CD4-positive, alpha-beta T cell treated with Interleukin-6 for 4 hours (primary cell): ENCODE measurements around the gene PAGE2B.
"Not testable (repeated sequence)": the region's sequence is repeated elsewhere in the genome, so short reads cannot be mapped to it uniquely, and the experiment has no call there.

Experiments used
- DNase-seq: peaks from one replicate; pipeline ENCODE4 v3.0.0-alpha.2; 2020; ENCODE audit warnings: mixed read lengths

Gene PAGE2B, protein sequence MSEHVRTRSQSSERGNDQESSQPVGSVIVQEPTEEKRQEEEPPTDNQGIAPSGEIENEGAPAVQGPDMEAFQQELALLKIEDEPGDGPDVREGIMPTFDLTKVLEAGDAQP

DNA sequence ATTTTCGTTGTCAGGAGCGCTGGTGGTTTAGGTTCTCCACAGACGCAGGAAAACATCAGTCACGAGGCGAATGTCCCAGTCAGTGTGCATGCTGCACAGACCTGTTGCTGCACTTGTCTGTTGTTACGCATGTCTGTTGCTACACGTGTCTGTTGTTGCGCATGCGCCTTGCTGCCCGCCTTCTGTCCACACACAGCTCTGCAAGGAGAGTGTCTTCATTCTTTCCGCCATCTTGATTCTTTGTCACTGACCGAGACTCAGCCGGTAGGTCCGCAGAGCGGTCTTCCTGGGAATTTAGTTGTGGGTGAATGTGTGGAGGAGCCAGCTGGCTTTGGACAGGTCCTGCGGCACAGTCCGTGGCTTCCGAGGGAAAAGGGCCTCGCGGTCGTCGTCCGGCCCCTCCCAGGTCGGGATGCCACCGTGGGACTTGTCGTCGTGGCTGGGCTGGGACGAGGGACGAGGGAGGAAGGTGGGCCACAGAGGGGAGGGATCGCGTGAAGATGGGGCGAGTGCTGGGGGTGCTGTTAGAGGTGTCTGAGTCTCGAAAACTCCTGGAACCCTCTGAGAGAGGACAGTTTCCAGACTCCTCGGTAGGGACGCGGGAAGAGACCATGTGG lies at the start of gene PAGE2B:
PAGE2B (plus strand) TSS at position 180 of the 617 bp plus-strand sequence. CDS start 1,012 bp downstream, outside the sequence.
- no peak for DNase-seq

DNA sequence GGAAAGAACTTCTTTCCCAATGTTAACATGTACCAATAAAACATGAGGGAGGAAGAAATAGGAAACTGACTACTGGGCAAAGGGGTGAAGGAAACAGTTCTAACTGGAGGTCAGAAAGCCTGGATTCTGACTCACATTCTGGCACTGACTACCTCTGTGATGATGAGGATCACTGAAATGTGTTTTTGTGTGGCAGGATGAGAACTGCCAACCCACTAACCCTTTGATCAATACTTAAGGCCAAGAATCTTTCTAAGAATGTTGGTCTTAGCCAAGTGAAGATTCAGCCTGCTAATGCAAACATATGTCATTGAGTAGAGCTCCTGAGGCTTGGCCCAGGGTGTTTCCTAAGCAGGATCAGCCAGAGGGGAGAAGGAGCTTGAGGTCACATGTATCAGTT lies 48.7 kb upstream of the PAGE2B start:
- DNase-seq, result no peak

DNA sequence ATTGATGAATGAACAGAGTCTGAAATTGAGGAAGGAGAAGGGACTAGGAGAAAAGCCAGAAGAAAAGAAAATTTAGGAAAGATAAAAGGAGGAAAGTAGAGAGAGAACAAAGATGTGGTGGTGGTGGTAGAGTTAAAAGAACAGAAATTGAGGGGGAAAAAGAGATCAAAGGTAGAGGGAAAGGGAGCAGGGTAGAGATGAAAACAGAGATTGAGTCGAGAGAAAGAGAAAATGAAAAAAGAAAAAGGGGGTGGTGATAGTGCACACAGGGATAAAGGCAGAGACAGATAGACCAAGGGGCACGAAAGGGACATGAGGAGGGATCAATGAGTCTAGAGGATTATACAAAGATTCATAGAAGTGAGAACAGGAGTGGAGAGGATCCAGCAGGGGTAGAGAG lies 48.0 kb upstream of the PAGE2B start:
- no peak for DNase-seq

DNA sequence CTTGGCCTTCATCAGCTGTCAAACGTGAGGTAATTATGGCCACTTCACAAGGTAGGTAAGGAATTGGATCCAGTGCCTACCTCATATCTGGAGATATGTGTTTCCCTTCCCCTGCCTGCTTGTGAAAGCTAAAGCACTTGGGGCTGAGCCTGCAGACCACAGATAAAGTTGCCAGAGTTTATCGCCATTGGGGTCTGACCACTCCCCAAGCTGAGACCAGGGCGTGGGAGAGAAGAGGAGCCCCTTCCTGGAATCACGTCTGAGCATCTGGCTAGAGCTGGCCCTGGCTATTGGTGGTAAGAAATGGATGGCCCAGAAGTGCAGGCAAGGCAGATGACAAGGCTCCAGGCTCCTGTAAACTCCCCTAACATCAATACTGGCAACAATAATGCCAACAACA lies 46.8 kb upstream of the PAGE2B start:
- no peak for DNase-seq

DNA sequence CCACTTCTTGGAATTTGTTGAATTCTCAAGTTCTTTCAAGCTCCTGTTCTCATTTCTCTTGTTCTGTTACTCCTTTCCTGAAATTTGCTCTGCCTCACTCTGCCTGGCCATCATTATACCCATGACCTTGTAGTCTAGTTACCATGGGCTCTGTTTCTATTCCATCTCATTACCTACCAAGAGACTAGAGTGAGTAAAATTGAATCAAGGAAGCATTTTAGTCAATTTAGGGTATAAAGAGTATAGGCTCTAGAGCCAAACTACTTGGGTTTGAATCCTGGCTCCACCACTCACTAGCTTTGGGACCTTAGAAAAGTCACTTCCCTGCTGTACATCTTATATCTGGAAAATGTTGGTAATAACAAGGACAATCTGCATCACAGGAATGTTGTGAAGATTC lies 46.2 kb upstream of the PAGE2B start:
- DNase-seq, result no peak

DNA sequence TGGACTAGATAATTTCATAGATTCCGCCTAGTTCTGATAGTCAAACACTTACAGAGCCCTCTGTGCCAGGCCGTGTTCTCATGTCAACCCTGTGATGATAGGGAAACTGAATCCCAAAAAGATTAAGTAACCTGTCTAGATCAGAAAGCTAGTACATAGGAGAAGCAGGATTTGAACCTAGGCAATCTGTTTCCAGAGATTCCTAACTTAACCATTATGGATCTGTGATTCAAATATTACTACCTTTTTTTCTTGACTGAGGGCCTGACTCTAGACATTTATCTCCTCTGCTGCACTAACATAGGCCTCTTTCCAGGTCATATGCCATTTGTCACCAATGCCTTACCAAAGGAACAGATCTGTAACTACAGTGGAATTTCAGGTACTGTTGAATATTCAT lies 45.5 kb upstream of the PAGE2B start:
- DNase-seq, result no peak

DNA sequence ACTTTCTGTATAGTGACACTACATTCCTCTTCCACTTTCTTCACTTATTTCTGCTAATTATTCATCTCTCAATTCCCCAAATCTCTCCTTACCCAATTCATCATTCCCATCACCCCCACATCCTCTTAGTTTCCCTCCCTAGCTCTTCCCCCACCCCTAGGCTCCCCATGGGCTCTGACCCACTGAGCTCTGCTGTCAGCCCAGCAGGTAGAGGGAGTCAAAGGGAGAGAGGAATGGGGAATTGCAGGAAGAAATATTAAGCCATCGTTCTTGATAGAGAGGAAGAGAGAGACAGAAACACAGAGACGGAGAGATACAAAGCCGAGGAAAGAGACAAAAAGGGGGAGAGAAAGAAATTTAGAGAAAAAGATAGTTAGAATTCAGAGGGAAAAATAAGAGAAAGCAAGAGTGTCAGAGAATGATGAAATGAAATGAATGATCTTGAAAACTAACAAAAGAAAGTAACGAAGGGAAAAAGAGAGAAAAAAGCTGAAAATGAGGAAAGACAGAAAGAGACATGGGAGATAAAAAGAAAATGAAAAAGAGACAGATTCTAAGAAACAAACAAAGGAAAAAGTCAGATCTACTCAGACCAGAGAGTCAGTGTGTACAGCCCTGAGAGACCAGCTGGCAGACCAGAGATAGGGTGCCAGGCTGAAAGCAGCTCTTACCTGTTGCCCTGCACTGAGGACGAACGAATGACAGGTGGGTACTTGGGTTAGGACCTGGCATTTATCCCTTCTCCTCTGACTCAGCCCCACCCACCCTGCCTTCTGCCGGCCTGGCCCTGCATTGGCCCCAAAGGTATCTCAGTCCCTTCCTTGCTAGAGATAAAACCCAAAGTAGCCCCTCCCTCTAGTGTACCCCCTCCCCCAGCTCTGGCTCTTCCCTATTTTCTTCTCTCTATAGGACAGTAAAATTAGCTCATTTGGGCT lies 44.3 kb upstream of the PAGE2B start, which contains the start of gene ALAS2:
ALAS2 (minus strand) TSS at position 707 of the 935 bp plus-strand sequence. CDS start 4,977 bp downstream, outside the sequence.
- DNase-seq, result no peak

DNA sequence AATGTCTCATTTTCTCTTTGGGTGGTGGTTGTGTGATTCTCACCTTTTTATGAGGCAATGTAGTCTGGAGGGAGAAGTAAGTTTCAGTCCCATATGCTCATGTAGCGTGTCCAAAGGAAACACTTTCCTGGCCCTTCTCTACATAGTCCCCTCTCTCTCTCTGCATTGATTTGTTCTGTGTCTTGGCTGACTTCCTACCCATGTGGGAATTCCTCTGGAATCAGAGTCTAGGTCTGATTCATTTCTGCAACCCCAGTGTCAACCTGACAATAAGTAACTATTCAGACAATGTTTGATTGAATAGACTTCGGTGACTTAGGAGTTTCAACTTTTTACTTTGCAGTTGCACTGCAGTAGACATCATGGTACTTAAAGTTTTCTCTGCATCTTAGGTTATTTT lies 41.4 kb upstream of the PAGE2B start:
- no peak for DNase-seq

DNA sequence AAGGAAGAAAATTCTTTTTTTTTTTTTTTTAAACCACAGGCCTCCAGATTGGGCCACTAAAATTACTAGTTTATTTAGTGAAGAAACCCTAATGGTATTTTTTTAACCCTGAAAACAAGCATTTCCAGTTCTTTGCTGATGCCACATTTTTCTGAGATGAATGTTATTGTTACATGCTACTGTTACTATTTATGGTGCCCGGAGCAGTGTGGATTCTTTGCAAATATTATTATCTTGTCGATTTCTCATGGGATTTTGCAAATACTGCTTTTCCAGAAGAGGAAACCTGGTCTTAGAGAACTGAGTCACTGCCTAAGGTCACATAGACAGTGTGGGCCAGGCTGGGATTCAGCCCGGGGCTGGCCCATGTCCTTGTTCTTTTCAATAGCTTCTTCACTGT lies 35.4 kb upstream of the PAGE2B start:
- DNase-seq, result no peak

DNA sequence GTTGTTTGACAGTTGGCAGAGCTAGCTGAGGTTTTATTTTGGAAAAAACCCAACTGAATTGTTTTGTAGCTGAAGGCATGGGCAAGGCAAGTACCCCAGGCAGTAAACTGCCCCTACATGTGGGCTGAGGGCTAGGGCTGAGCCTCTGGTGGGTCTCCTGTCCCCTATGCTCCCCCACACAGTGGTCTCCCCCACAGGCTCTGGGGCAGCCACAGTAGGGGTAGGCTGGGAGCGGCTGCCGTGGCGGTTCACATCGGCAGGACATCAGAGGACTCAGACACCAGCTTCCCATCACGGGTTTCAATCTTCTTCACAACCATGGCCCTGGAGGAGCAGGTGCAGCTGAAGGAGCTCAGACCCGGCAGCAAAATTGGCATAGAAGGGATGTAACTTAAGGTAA lies 33.3 kb upstream of the PAGE2B start:
- no peak for DNase-seq

DNA sequence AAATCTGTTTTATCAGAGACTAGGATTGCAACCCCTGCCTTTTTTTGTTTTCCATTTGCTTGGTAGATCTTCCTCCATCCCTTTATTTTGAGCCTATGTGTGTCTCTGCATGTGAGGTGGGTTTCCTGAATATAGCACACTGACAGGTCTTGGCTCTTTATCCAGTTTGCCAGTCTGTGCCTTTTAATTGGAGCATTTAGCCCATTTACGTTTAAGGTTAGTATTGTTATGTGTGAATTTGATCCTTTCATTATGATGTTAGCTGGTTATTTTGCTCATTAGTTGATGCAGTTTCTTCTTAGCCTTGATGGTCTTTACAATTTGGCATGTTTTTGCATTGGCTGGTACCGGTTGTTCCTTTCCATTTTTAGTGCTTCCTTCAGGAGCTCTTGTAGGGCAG lies 24.2 kb upstream of the PAGE2B start:
- DNase-seq, result not testable (repeated sequence)

DNA sequence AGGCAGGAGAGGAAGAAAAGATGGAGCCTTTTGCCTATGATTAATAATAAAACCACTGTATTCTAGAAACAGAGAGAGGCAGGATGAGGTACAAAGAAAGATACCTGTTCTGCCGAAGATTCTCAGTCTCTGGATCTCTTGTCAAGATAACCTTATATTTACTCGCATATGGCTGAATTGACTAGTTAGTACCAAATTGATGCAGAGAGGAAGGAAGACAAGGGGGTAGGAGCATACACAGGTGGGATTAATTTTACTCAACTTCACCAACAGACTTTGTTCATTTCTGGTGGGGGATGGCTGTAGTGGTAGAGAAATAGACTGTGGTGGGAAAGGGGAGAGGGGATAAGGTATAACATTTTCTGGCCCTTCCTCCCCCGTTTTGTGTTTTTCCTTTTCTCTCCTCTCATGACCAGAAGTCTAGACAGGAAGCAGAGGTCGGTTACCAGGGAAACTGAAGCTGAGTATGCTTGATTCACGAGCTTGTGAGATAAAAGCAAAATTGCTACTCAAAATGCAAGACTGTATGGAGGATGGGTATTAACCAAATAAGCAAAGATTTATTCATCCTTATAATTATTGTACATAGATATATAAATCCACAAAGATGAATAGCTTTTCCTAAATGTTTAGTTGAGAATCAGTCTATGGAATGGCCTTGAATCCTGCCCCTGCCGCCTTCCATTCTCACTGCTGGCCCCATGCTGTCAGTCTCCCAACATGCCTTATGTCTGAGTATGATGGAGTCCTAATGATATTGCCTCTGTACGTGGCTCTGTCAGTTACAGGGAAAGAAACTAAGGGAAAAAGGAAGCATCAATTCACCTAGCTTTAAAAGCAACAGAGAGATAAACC lies 17.8 kb upstream of the PAGE2B start:
- DNase-seq, result peak; percentile 56

DNA sequence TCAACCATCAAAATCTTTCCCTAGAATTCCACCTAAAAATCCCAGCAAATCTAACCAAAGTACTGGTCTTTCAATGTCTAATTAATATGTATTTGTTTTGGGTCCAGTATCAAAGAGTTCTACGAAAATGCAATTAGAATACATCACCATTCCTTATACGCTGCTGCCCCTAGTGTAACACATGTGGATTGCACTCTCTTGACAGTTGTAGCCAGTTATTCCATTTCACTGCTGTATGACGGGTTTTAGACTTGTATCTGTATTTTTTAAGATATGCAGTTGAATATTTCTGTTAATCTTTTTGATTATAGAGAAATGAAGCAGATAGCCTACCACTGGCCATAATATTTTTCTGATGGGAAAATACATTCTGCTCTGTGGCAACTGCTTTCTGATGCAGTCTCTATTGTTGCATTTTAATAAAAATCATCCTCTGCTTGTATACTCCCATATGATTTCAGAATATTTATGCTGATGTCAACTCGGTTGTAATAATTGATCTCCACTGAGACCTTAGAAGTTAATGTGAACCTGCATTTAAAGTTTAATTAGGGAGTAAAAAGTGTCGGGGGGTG lies 17.1 kb upstream of the PAGE2B start:
- DNase-seq, result peak; percentile 57

DNA sequence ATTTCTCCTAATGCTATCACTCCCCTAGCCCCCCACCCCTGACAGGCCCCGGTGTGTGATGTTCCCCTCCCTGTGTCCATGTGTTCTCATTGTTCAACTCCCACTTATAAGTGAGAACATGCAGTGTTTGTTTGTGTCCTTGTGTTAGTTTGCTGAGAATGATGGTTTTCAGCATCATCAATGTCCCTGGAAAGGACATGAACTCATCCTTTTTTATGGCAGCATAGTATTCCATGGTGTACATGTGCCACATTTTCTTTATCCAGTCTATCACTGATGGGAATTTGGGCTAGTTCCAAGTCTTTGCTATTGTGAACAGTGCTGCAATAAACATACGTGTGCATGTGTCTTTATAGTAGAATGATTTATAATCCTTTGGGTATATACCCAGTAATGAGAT lies 7.7 kb upstream of the PAGE2B start:
- not testable (repeated sequence) for DNase-seq

DNA sequence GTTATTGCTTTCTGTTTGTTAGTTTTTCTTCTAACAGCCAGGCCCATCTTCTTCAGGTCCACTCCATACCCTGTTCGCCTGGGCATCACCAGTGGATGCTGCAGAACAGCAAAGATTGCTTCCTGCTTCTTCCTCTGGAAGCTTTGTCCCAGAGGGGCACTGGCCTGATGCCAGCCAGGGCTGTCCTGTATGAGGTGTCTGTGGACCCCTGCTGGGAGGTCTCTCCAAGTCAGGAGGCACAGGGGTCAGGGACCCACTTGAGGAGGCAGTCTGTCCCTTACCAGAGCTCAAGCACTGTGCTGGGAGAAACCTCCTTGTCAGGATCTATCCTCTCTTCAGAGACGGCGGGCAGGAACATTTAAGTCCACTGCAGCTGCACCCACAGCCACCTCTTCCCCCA lies 2.5 kb upstream of the PAGE2B start:
- no peak for DNase-seq

DNA sequence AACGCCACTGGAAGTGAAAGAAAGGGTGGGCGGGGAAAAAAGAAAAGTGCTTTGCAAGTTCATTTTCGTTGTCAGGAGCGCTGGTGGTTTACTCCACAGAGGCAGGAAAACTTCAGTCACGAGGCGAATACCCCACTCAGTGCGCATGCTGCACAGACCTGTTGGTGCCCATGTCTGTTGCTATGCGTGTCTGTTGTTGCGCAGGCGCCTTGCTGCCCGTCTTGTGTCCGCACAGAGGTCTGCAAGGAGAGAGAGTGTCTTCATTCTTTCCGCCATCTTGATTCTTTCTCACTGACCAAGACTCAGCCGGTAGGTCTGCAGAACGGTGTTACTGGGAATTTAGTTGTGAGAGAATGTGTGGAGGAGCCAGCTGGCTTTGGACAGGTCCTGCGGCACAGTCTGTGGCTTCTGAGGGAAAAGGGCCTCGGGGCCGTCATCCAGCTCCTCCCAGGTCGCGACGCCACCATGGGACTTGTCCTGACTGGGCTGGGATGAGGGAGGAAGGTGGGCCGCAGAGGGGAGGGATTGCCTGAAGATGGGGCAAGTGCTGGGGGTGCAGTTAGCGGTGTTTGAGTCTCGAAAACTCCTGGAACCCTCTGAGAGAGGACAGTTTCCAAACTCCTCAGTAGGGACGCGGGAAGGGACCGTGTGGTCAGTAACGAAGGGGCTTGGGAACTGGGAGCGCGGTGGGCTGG lies 14.1 kb downstream of the PAGE2B start, which contains the start of gene PAGE2:
PAGE2 (plus strand) TSS at position 224 of the 695 bp plus-strand sequence. CDS start 1,003 bp downstream, outside the sequence.
- DNase-seq, result no peak

DNA sequence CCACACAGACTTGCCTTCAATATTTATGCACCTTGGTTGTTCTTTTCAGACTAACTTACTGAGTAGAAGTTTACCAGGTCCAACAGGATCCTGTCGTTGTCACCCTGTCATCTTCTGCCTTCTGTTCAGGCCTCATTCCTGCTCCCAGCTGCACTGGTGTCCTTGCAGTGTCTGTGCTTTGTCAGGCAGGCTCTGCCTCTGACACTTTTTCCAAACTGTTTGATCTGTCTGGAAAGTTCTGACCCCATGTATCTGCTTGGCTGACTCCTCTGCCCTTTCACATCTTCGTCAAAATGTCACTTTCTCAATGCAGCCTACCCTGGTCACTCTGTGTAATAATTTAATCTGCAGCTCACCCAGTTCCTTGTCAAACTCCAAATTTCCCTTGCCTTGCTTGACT lies 23.9 kb downstream of the PAGE2B start:
- no peak for DNase-seq

DNA sequence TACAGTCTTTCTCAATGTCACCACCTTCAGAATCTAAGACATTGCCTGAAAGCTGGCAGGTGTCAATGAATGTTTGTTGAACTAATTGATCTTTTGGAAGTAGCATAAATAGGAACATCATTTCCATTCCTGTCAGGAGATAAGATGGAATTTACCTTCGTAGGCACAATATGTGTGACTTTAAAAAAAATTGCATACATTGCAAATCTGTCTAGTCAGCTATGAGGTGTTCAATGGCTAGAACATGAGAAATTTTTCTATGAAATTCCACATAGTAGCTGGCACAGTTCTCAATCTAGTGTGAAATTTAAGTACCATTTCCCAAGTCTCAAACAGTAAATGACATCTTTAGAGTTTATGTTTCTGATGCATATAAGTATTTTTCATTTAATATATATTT lies 24.3 kb downstream of the PAGE2B start:
- DNase-seq, result no peak

DNA sequence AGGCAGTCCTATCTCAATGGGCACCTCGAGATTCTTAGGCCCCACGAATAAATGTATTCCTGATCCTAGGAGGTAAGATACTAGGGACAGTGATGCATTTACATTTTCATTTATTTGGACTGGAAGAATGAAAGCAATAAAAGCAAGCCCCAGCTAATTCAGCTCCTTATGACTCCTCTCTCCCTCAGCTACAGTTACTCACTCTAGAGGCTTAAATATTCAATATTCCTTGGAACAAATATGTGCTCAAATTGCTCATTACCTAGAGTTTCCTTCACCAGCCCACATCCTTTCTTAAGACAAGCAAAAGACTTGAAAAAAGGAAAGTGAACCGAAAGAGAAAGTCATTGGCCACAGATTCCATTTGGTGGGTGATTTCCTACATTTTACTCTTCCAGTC lies 27.9 kb downstream of the PAGE2B start:
- DNase-seq, result no peak

DNA sequence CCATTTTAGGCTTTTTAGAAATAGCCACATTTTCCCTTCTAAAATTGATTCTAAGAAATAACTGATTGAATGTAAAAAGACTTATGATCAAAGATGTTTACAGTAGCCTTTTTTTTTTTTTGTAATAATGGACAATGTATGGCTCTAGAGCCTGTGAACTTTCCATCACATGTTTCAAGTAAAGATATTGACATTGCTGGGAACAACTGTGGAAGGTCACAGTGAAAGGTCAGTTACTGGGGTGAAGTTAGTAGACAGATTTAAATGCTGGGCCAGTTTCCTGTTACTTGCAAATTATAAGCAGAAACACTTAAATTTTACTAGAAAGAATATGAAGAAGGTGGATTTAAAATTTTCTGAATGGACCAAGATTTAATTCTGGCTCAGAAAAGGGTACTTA lies 32.4 kb downstream of the PAGE2B start:
- no peak for DNase-seq

DNA sequence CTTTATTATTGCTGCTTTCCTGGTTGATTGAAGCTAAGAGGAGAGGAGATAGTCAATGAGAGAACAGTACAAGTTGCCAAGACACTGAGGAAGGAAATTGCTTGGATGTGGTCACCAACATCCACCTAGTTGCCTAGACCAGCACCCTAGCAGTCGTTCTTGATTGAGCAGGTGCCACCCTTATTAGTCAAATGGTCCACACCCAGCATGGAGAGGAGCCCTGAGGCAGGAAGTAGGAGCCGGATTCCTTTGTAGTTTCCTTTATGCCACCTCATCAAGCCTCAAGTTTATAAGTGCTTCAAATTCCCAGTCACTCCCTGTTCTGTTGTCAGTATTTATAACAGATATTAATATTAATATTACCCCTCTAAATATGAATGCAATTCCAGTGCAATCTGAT lies 33.1 kb downstream of the PAGE2B start:
- DNase-seq, result no peak

DNA sequence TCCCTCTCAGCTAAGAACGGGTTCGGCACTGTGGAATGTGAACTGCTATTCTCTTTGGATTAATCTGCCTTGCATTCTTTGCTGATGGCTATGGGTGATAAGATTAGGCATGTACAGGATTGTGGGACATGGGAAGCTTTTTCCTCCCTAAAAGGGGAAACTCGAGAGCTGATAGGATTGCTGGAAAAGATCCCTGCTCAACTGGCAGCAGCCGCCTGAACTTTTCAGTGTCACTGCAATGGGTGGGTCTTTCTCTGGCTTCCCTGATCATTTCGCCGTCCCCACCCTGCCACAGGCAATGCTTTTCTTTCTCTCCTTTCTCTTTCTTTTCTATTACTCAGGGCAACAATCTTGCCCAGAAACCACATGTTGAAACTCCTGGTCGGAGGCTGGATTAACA lies 34.5 kb downstream of the PAGE2B start:
- DNase-seq, result no peak
